Transverse colon (tissue), 4 donors: ENCODE data around the gene CAMTA1. TPM values are rescaled to one million over a fixed set of nuclear protein-coding genes. Genes with fewer than 3 reads are reported as not detected.

ENCODE experiments used
- DNase-seq: peaks from one replicate; pipeline ENCODE4 v3.0.0-alpha.2; 2019
- H3K27ac ChIP-seq, 4 donors: fragments of 200-600 bp; sonication (generic); 2 replicates each; pipeline ENCODE4 v1.5.1; 2016 to 2018; ENCODE audit warnings: inconsistent platforms in 4 of 4
- H3K27me3 ChIP-seq: fragments of 200-600 bp; sonication (generic); 2 replicates; pipeline ENCODE4 v1.5.1; 2017; ENCODE audit warnings: inconsistent platforms
- H3K36me3 ChIP-seq, 4 donors: fragments of 200-600 bp; sonication (generic); 2 replicates each; pipeline ENCODE4 v1.5.1; 2017 to 2019; ENCODE audit warnings: inconsistent platforms in 4 of 4
- H3K4me1 ChIP-seq, 4 donors: fragments of 200-600 bp; sonication (generic); 2 replicates each; pipeline ENCODE4 v1.5.1; 2017 to 2020; ENCODE audit warnings: inconsistent platforms in 4 of 4
- H3K4me3 ChIP-seq, 4 donors: fragments of 200-600 bp; sonication (generic); 1 replicate in 1 of 4; 2 replicates in 3 of 4; pipeline versions ENCODE4 v1.5.1 to v1.6.1; 2017 to 2019; ENCODE audit warnings: inconsistent platforms in 4 of 4
- H3K9me3 ChIP-seq, 2 donors: fragments of 200-600 bp; sonication (generic); 2 replicates each; pipeline ENCODE4 v1.5.1; 2017 to 2019; ENCODE audit warnings: inconsistent platforms in 2 of 2
- CTCF ChIP-seq, 5 experiments: fragments of 200-600 bp in 3 of 5; fragments of 450-650 bp in 2 of 5; sonication (generic) in 3 of 5; IDR thresholded peaks; 1 replicate in 2 of 5; 2 replicates in 3 of 5; pipeline ENCODE4 v1.5.1; 2016 to 2017; ENCODE audit warnings: antibody characterized with exemption in 5 of 5, inconsistent platforms in 3 of 5, mild to moderate bottlenecking in 2 of 5, moderate library complexity in 1 of 5
- EP300 ChIP-seq: sonication (generic); formaldehyde crosslinking; IDR thresholded peaks from one replicate; pipeline ENCODE4 v1.6.1; 2017; ENCODE audit warnings: antibody characterized with exemption, low read depth
- POLR2A ChIP-seq: fragments of 450-650 bp; IDR thresholded peaks from one replicate; pipeline ENCODE4 v1.6.1; 2016; ENCODE audit warnings: antibody characterized with exemption, mild to moderate bottlenecking, moderate library complexity
- POLR2AphosphoS5 ChIP-seq, 3 donors: sonication (generic); formaldehyde crosslinking; IDR thresholded peaks; one replicate each; pipeline ENCODE4 v1.6.1; 2016; ENCODE audit warnings: antibody characterized with exemption in 3 of 3
- WGBS, 2 donors: methylation state at CpG; one replicate each; pipeline ENCODE4 v1.1.5; 2018; ENCODE audit warnings: low coverage in 1 of 2; 5-methylcytosine and 5-hydroxymethylcytosine counted together
- in situ Hi-C, 4 donors: fragments of 200-750 bp; cut with MboI; loops; one replicate each; pipeline versions ENCODE4 v1.15.0 to v1.15.1; 2017; ENCODE audit warnings: low sequenced_read_pairs in 3 of 4, low pct_ligation_motif_present in 1 of 4, low pct_unique_long_range_greater_than_20kb in 1 of 4
- intact Hi-C: fragments of 100-400 bp; cut with DNase I; formaldehyde crosslinking; loops from one replicate; pipeline ENCODE4 v1.15.1; 2023; ENCODE audit warnings: low total_unique reads
- total RNA-seq, 4 donors: library from RNA; depleted of rRNA; stranded (reverse); fragments of >200 nt; gene quantifications; one replicate each; pipeline ENCODE4 v1.1.0, GENCODE V29; 2016

Gene CAMTA1
- total RNA-seq, 4 donors from 2014 or later, result 93.8 to 268 (median 130) TPM

- WGBS, 2 donors, result 0% methylated on average over 7 of the region's 90 CpGs; no CpG with 5 or more reads in 1 of the 2 donors
- Histone ChIP-seq H3K4me1 (peaks cover 0 to 43% (median 15%) of the 10 kb centered on the region in 4 donors), H3K4me3 (peak within 1 kb of the TSS; percentile 49 to 69 (median 62)), H3K27me3 (no peaks in the 10 kb centered on the region), H3K36me3 (peaks cover 0 to 26% (median 6%) of the 10 kb centered on the region in 4 donors), H3K9me3 (no peaks in the 10 kb centered on the region), H3K27ac (peak within 1 kb of the TSS; percentile 89 to 92 (median 90))
- in situ Hi-C loops, result no loop called here
- intact Hi-C loops, result no loop called here
- peak; percentile 97 for DNase-seq
- no peak for TF ChIP-seq CTCF (IDR thresholded peaks at IDR 0.05)
- peak; percentile 3 for TF ChIP-seq POLR2A
- peak; percentile 22 to 65 (median 45) for TF ChIP-seq POLR2AphosphoS5 (IDR thresholded peaks at IDR 0.05)
- peak; percentile 25 for TF ChIP-seq EP300
Measured at GRCh38 chr1:7783826-7784491, 998.7 kb downstream of the CAMTA1 start, which contains the start of gene PER3. PER3 (plus strand) TSS chr1:7784291; CDS start chr1:7784878, 587 bp downstream.

- H3K36me3 ChIP-seq, result peaks cover 0 to 27% (median 4%) of the 10 kb centered on the region in 4 donors
- 68 to 83% methylated on average over 11 to 41 of the region's 52 CpGs for WGBS, 2 donors
- H3K4me1 ChIP-seq, result peaks cover 0 to 43% (median 15%) of the 10 kb centered on the region in 4 donors
- DNase-seq, result peak; percentile 19
- H3K27me3 ChIP-seq, result no peaks in the 10 kb centered on the region
- H3K4me3 ChIP-seq, result peak overlapping the region; percentile 38 to 55 (median 51)
- intact Hi-C loops (no loop called here), in situ Hi-C loops (no loop called here)
- peak overlapping the region; percentile 88 to 90 (median 90) for H3K27ac ChIP-seq
- H3K9me3 ChIP-seq, result no peaks in the 10 kb centered on the region
- TF ChIP-seq EP300 (no peak), CTCF (IDR thresholded peaks at IDR 0.05) (no peak), POLR2A (no peak), POLR2AphosphoS5 (IDR thresholded peaks at IDR 0.05) (no peak)
Measured at GRCh38 chr1:7784492-7785071, 999.3 kb downstream of the CAMTA1 start.

GRCh38 chr1:7785108-7785507 is 999.9 kb downstream of the CAMTA1 start:
- 80 to 83% methylated on average over 7 of the region's 7 CpGs for WGBS, 2 donors
- H3K27ac ChIP-seq, result peak overlapping the region; percentile 88 to 90 (median 90)
- TF ChIP-seq POLR2A (no peak), CTCF (IDR thresholded peaks at IDR 0.05) (no peak), POLR2AphosphoS5 (IDR thresholded peaks at IDR 0.05) (no peak), EP300 (no peak)

GRCh38 chr1:7786795-7787194 is 1001.5 kb downstream of the CAMTA1 start:
- DNase-seq, result no peak
- Histone ChIP-seq H3K27me3 (no peaks in the 10 kb centered on the region), H3K36me3 (peaks cover 0 to 35% (median 6%) of the 10 kb centered on the region in 4 donors), H3K4me3 (no peak overlapping the region), H3K9me3 (peaks cover 6 to 10% of the 10 kb centered on the region in 2 donors), H3K4me1 (peaks cover 0 to 36% (median 15%) of the 10 kb centered on the region in 4 donors), H3K27ac (no peak overlapping the region)
- WGBS, 2 donors, result 55 to 73% methylated on average over 3 to 5 of the region's 5 CpGs
- intact Hi-C loops, result no loop called here
- in situ Hi-C loops, result no loop called here
- TF ChIP-seq POLR2A (no peak), EP300 (no peak), POLR2AphosphoS5 (IDR thresholded peaks at IDR 0.05) (no peak), CTCF (IDR thresholded peaks at IDR 0.05) (no peak)

More at GRCh38 chr1:7785108-7785507, 999.9 kb downstream of the CAMTA1 start:
- Histone ChIP-seq H3K27me3 (no peaks in the 10 kb centered on the region), H3K4me1 (peaks cover 0 to 43% (median 15%) of the 10 kb centered on the region in 4 donors), H3K36me3 (peaks cover 0 to 27% (median 3%) of the 10 kb centered on the region in 4 donors), H3K4me3 (peak overlapping the region; percentile 38 to 55 (median 51)), H3K9me3 (no peaks in the 10 kb centered on the region)
- intact Hi-C loops (no loop called here), in situ Hi-C loops (no loop called here)
- no peak for DNase-seq
